Smooth muscle cell (in vitro differentiated cells): ENCODE results near the gene CNTNAP3. TPM values are rescaled to one million over a fixed set of nuclear protein-coding genes. Genes with fewer than 3 reads are reported as not detected.
"Not testable (repeated sequence)": the region's sequence is repeated elsewhere in the genome, so short reads cannot be mapped to it uniquely, and the experiment has no call there.

ENCODE experiments used
- DNase-seq: peaks from one replicate; lab custom pipeline; 2025; ENCODE audit not compliant: unreplicated experiment; lab: John Stamatoyannopoulos, UW
- H2AFZ ChIP-seq: fragments of 200-600 bp; sonication (generic); 2 replicates; pipeline ENCODE4 v1.6.0; 2016; ENCODE audit warnings: antibody characterized with exemption, low read depth, mild to moderate bottlenecking
- H3F3A ChIP-seq: fragments of 200-600 bp; sonication (generic); 2 replicates; pipeline ENCODE4 v1.6.0; 2017; ENCODE audit warnings: antibody characterized with exemption, low read depth
- H3K27ac ChIP-seq: fragments of 200-600 bp; sonication (generic); 2 replicates; pipeline ENCODE4 v1.5.1; 2016; ENCODE audit warnings: low read depth, mild to moderate bottlenecking
- H3K27me3 ChIP-seq: fragments of 200-600 bp; sonication (generic); 2 replicates; pipeline ENCODE4 v1.6.1; 2016; ENCODE audit warnings: low read depth, mild to moderate bottlenecking
- H3K36me3 ChIP-seq: fragments of 200-600 bp; sonication (generic); 2 replicates; pipeline ENCODE4 v1.5.1; 2016; ENCODE audit warnings: low read depth
- H3K4me1 ChIP-seq: fragments of 200-600 bp; sonication (generic); 2 replicates; pipeline ENCODE4 v1.5.1; 2016; ENCODE audit warnings: low read depth
- H3K4me2 ChIP-seq: fragments of 200-600 bp; sonication (generic); 2 replicates; pipeline ENCODE4 v1.6.0; 2016; ENCODE audit warnings: mild to moderate bottlenecking
- H3K4me3 ChIP-seq: fragments of 200-600 bp; sonication (generic); 2 replicates; pipeline ENCODE4 v1.5.1; 2016; ENCODE audit warnings: mild to moderate bottlenecking
- H3K79me2 ChIP-seq: fragments of 200-600 bp; sonication (generic); 2 replicates; pipeline ENCODE4 v1.6.0; 2016; ENCODE audit warnings: low read depth, mild to moderate bottlenecking
- H3K9ac ChIP-seq: fragments of 200-600 bp; sonication (generic); 2 replicates; pipeline ENCODE4 v1.6.0; 2016; ENCODE audit warnings: low read depth
- H3K9me3 ChIP-seq: fragments of 200-600 bp; sonication (generic); replicated peaks from 2 replicates; pipeline ENCODE4 v1.5.1; 2016; ENCODE audit warnings: low read depth
- H4K20me1 ChIP-seq: fragments of 200-600 bp; sonication (generic); 2 replicates; pipeline ENCODE4 v1.6.0; 2016; ENCODE audit warnings: low read depth
- WGBS: methylation state at CpG from one replicate; pipeline ENCODE4 v1.1.7; 2016; ENCODE audit warnings: low lambda C conversion rate; 5-methylcytosine and 5-hydroxymethylcytosine counted together
- polyA plus RNA-seq: library from polyadenylated mRNA; unstranded; fragments of >200 nt; fragmentation: Nextera tagmentation; extraction: Ambion mirVana; gene quantifications from 2 replicates; pipeline ENCODE4 v1.2.1, GENCODE V29; 2016
- total RNA-seq: library from RNA; depleted of rRNA; stranded (reverse); fragments of >200 nt; gene quantifications from 2 replicates; pipeline ENCODE4 v1.2.3, GENCODE V29; 2014

The CNTNAP3 gene
- total and polyA plus RNA-seq, 2 experiments from 2014 or later: 0.03 to 5.8 TPM

DNA sequence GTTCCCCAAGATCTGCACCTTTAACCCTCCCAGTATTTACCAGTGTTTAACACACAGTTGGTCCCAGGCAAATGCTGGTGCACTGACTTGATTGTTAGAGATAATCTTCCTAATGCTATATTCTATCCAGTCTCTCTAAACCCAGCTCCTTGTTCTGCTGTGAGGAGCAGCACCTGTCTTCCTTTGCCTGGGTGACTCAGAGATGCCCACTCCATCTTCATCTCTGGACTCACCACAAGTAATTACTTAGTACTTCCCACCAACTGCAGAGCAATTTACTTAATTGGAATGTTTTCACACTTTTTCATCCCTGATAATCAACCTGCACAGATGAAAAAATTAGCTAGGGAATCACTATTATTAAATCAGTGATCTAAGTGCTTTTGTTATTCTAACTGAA is 87.6 kb downstream of the CNTNAP3 start:
- not testable (repeated sequence) for H3K27ac ChIP-seq, H3K36me3 ChIP-seq, H4K20me1 ChIP-seq, DNase-seq, H3K9ac ChIP-seq, H3F3A ChIP-seq, H3K4me3 ChIP-seq, H2AFZ ChIP-seq, H3K4me1 ChIP-seq, H3K4me2 ChIP-seq, H3K79me2 ChIP-seq, H3K27me3 ChIP-seq, H3K9me3 ChIP-seq

DNA sequence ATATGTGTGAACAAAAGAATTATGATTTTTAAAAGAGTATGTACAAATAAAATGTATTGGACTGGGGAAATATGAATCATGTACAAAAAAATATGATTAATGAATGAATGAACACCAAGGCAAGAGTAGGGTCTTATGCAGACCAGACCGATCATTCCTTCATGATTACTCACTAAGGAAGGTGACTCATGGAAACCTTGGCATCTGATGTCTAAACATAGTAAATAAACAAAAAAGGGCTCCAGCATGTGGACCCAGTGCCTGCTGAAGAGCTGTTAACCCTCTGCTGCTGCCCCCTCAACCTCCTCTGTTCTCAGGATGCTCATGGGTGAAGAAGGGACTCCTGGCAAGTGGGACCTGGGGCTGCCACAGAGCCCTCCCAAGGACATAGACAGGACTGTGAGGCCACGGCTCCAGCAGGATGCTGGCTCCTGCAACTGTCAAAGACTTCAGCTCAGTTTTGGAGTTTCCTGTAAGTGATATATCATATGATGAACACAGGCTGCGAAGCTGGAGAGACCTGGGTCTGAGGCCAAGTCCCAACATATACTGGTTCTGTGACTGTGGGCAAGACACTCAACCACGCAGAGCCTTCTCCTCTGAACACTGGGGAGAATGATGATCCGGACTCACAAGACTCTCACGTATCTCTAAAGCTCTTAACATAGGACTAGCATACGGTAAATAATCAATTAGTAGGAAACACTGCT is 89.8 kb downstream of the CNTNAP3 start:
- H3K4me2 ChIP-seq, H4K20me1 ChIP-seq, DNase-seq, H3K9ac ChIP-seq, H3K79me2 ChIP-seq, H3K9me3 ChIP-seq, H3K27ac ChIP-seq, H3K4me3 ChIP-seq, H2AFZ ChIP-seq, H3K36me3 ChIP-seq, H3K4me1 ChIP-seq, H3K27me3 ChIP-seq, H3F3A ChIP-seq: not testable (repeated sequence)
- no CpG with 5 or more reads among the region's 7 CpGs for WGBS

DNA sequence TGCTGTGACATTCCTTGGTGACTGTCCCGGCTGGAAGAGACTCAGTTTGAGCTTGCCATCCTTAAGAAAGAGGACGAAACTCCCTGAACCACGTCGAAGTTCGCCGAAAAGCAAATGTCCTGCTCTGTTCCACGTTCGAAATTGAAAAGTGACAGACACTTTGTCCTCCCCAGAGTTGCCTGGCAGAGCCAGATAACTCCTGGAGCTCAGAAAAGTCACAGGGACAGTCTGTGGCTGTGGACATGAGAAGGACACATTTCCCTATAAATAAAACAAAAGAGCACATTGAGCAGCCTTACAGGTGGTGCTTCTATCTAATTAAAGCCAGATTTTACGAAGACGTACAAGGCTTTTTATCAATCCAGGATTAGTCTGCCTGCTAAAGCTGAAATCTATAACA is 116.6 kb downstream of the CNTNAP3 start:
- WGBS: no CpG with 5 or more reads among the region's 10 CpGs
- not testable (repeated sequence) for DNase-seq, H2AFZ ChIP-seq, H3K79me2 ChIP-seq, H3F3A ChIP-seq, H3K9me3 ChIP-seq, H4K20me1 ChIP-seq, H3K9ac ChIP-seq, H3K4me1 ChIP-seq, H3K4me3 ChIP-seq, H3K36me3 ChIP-seq, H3K27ac ChIP-seq, H3K27me3 ChIP-seq, H3K4me2 ChIP-seq

DNA sequence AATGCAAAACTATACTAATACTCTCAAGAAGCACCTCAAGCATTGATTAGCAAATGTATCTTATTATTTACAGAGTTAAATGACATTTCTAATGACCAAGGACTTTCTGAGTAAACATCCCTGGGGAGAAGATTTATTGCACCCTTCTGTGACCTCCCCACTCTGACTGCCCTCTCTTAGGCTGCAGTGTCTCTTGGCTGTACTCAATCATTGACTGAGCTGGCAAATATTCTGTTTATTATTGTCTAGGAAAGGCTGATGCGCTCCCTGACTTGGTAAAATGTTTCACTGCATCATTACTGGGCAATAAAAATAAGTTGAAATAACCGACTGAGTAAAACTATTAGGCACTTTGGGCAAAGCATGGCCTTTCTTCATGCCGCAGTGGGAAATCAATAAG is 130.3 kb downstream of the CNTNAP3 start:
- H3K27ac ChIP-seq, H3K27me3 ChIP-seq, H3K9ac ChIP-seq, H3K4me1 ChIP-seq, H3K79me2 ChIP-seq, DNase-seq, H3F3A ChIP-seq, H3K4me2 ChIP-seq, H3K4me3 ChIP-seq, H3K36me3 ChIP-seq, H2AFZ ChIP-seq, H3K9me3 ChIP-seq, H4K20me1 ChIP-seq: not testable (repeated sequence)
- 100% methylated on average over 1 of the region's 3 CpGs for WGBS

DNA sequence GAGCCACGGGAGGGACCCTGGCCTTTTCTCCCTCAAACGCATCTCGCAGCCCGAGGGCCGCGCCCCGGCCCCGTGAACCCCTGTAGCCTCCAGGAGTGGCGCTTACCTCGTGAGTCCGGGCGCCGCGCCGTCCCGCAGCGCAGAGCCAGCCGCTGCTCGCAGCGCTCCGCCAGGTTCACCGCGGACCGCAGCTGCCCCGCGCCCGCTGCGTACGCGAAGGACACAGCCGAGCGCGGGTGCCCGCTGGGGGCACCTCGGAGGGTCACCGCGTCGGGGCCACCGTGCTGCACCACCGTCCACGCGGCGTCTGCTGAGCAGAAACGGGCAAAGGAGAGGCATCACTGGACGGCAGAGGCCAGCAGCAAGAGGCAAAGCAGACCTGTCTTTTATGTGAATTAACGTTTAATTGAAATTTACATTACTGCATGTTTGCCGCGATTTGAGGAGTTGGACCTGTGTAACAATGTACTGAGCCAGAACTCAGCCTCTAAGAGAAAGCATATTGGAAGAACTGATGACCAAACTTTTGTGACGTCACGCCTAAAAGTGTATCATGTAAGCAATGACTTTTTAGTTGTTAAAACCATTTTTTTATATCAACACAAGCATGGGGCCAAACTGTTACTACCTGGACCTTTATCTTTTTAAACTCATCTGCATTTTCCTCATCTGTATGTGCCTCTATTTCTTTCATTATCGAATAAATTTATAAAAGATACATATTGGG is 155.0 kb downstream of the CNTNAP3 start:
- not testable (repeated sequence) for H2AFZ ChIP-seq, H3K9me3 ChIP-seq, H3K4me1 ChIP-seq, H3K4me2 ChIP-seq, H4K20me1 ChIP-seq, H3F3A ChIP-seq, DNase-seq, H3K9ac ChIP-seq, H3K4me3 ChIP-seq, H3K79me2 ChIP-seq, H3K36me3 ChIP-seq, H3K27me3 ChIP-seq, H3K27ac ChIP-seq
- WGBS: 97% methylated on average over 37 of the region's 51 CpGs

DNA sequence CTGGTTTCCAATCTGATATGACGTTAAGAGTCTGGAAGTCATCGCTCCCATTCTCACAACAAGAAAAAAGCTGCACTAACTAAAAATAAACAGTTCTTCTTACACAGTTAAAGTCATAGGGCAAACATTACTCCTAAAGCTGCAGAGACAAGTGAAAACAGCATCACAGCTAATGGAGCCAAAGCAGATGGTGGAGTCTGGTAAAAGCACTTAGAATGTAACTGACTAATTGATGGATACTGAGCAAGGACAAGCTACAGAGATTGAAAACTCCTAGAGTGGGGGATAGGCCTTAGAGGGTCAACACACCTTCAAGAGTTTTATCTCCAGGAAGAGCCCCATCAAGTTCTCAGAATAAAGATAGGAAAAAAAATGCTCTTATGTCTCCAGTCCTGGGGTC is 166.6 kb downstream of the CNTNAP3 start:
- not testable (repeated sequence) for H3K4me1 ChIP-seq, H3K27ac ChIP-seq, H3K4me2 ChIP-seq, H3K36me3 ChIP-seq, H2AFZ ChIP-seq, H3K79me2 ChIP-seq, H3K27me3 ChIP-seq, DNase-seq, H3F3A ChIP-seq, H3K9ac ChIP-seq, H3K9me3 ChIP-seq, H4K20me1 ChIP-seq, H3K4me3 ChIP-seq
- 7% methylated on average over 2 of the region's 2 CpGs for WGBS

DNA sequence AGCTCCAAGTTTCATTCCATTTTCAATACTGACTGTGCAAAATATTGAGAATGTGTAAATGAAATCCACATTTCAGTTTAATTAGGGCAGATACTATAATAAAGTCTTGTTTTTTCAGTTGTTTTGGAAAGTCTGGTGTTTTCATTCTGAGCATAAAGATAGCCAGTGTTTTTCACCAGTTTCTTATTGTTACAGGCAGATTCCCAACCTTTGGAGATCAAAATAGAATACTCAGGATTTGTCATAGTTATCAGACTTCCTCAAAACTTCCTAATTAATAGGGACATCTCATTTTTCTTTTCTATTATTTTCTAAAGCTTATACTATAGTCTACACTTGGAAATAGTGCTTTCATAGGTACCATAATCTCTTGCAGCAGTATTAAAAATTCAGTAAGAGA is 176.2 kb downstream of the CNTNAP3 start:
- not testable (repeated sequence) for DNase-seq, H3K4me2 ChIP-seq, H3F3A ChIP-seq, H3K4me1 ChIP-seq, H3K27ac ChIP-seq, H3K9ac ChIP-seq, H2AFZ ChIP-seq, H3K9me3 ChIP-seq, H3K27me3 ChIP-seq, H3K79me2 ChIP-seq, H3K36me3 ChIP-seq, H4K20me1 ChIP-seq, H3K4me3 ChIP-seq
